ENCODE measurements around the gene C12orf76.
"Not testable (repeated sequence)": the region's sequence is repeated elsewhere in the genome, so short reads cannot be mapped to it uniquely, and the experiment has no call there.

Gene C12orf76

GRCh38 chr12:110048242-110049027 is at the start of gene C12orf76:
TSS of gene C12orf76 (minus strand) at chr12:110048522. CDS start at chr12:110048495, 27 bp downstream.
- Mint-ChIP-seq H3K4me3 (peak within 1 kb of the TSS; percentile 83), H3K27me3 (no peaks in the 10 kb centered on the region), H3K9me3 (no peaks in the 10 kb centered on the region), H3K27ac (peak within 1 kb of the TSS; percentile 90), H3K4me1 (peaks cover 40% of the 10 kb centered on the region), H3K36me3 (ENCODE audit: low read depth) (no peaks in the 10 kb centered on the region)
- peak; percentile 100 for ATAC-seq
- DNase-seq: peak; percentile 90

- no peaks in the 10 kb centered on the region for H3K36me3 Mint-ChIP-seq (ENCODE audit: low read depth)
- H3K27ac Mint-ChIP-seq: no peak overlapping the region
- no peak for ATAC-seq
- no peak overlapping the region for H3K4me3 Mint-ChIP-seq
- peaks cover 2% of the 10 kb centered on the region for H3K27me3 Mint-ChIP-seq
- DNase-seq: no peak
- no peaks in the 10 kb centered on the region for H3K4me1 Mint-ChIP-seq
- no peaks in the 10 kb centered on the region for H3K9me3 Mint-ChIP-seq
These were observed 45.4 kb upstream of the C12orf76 start for GRCh38 chr12:110093631-110094311.

GRCh38 chr12:110091136-110091711 is 42.9 kb upstream of the C12orf76 start:
- Mint-ChIP-seq H3K4me1 (no peaks in the 10 kb centered on the region), H3K9me3 (no peaks in the 10 kb centered on the region), H3K27ac (no peak overlapping the region), H3K27me3 (peaks cover 4% of the 10 kb centered on the region), H3K36me3 (ENCODE audit: low read depth) (no peaks in the 10 kb centered on the region), H3K4me3 (no peak overlapping the region)
- DNase-seq: no peak
- no peak for ATAC-seq

- H3K27ac Mint-ChIP-seq: no peak overlapping the region
- H3K4me1 Mint-ChIP-seq: no peaks in the 10 kb centered on the region
- H3K27me3 Mint-ChIP-seq: peaks cover 4% of the 10 kb centered on the region
- H3K9me3 Mint-ChIP-seq: no peaks in the 10 kb centered on the region
- no peaks in the 10 kb centered on the region for H3K36me3 Mint-ChIP-seq (ENCODE audit: low read depth)
- ATAC-seq (no peak), DNase-seq (no peak)
- H3K4me3 Mint-ChIP-seq: no peak overlapping the region
These were observed 42.2 kb upstream of the C12orf76 start for GRCh38 chr12:110090266-110091135.

- Mint-ChIP-seq H3K4me1 (no peaks in the 10 kb centered on the region), H3K27me3 (peaks cover 2% of the 10 kb centered on the region), H3K27ac (no peak overlapping the region), H3K4me3 (no peak overlapping the region), H3K36me3 (ENCODE audit: low read depth) (no peaks in the 10 kb centered on the region), H3K9me3 (no peaks in the 10 kb centered on the region)
- no peak for DNase-seq
- ATAC-seq: no peak
These were observed 40.6 kb upstream of the C12orf76 start for GRCh38 chr12:110088936-110089335.

GRCh38 chr12:110088216-110088615 is 39.9 kb upstream of the C12orf76 start:
- not testable (repeated sequence) for DNase-seq; H3K36me3 Mint-ChIP-seq (ENCODE audit: low read depth); H3K27me3 Mint-ChIP-seq; H3K4me1 Mint-ChIP-seq; H3K27ac Mint-ChIP-seq; H3K9me3 Mint-ChIP-seq; ATAC-seq; H3K4me3 Mint-ChIP-seq

GRCh38 chr12:110084314-110085015 is 36.1 kb upstream of the C12orf76 start:
- H3K27me3 Mint-ChIP-seq: peaks cover 2% of the 10 kb centered on the region
- peaks cover 5% of the 10 kb centered on the region for H3K9me3 Mint-ChIP-seq
- no peak overlapping the region for H3K4me3 Mint-ChIP-seq
- H3K4me1 Mint-ChIP-seq: peaks cover 16% of the 10 kb centered on the region
- no peak for ATAC-seq
- DNase-seq: no peak
- H3K27ac Mint-ChIP-seq: no peak overlapping the region
- peaks cover 3% of the 10 kb centered on the region for H3K36me3 Mint-ChIP-seq (ENCODE audit: low read depth)

GRCh38 chr12:110080410-110080809 is 32.1 kb upstream of the C12orf76 start:
- peaks cover 33% of the 10 kb centered on the region for H3K4me1 Mint-ChIP-seq
- ATAC-seq (no peak), DNase-seq (no peak)
- H3K36me3 Mint-ChIP-seq (ENCODE audit: low read depth): peaks cover 4% of the 10 kb centered on the region
- no peak overlapping the region for H3K4me3 Mint-ChIP-seq
- H3K27me3 Mint-ChIP-seq: no peaks in the 10 kb centered on the region
- H3K9me3 Mint-ChIP-seq: peaks cover 13% of the 10 kb centered on the region
- H3K27ac Mint-ChIP-seq: peak overlapping the region; percentile 82

GRCh38 chr12:110079477-110080400 is 31.4 kb upstream of the C12orf76 start:
- Mint-ChIP-seq H3K36me3 (ENCODE audit: low read depth) (peaks cover 4% of the 10 kb centered on the region), H3K9me3 (peaks cover 13% of the 10 kb centered on the region), H3K27ac (peak overlapping the region; percentile 95), H3K4me1 (peaks cover 33% of the 10 kb centered on the region), H3K27me3 (no peaks in the 10 kb centered on the region), H3K4me3 (peak overlapping the region; percentile 68)
- DNase-seq (peak; percentile 71), ATAC-seq (peak; percentile 87)

- Mint-ChIP-seq H3K36me3 (ENCODE audit: low read depth) (peaks cover 4% of the 10 kb centered on the region), H3K4me3 (no peak overlapping the region), H3K9me3 (peaks cover 13% of the 10 kb centered on the region), H3K4me1 (peaks cover 51% of the 10 kb centered on the region), H3K27me3 (peaks cover 3% of the 10 kb centered on the region), H3K27ac (no peak overlapping the region)
- DNase-seq (no peak), ATAC-seq (no peak)
These were observed 29.5 kb upstream of the C12orf76 start for GRCh38 chr12:110077800-110078199.

- Mint-ChIP-seq H3K4me1 (peaks cover 60% of the 10 kb centered on the region), H3K36me3 (ENCODE audit: low read depth) (peaks cover 4% of the 10 kb centered on the region), H3K27ac (no peak overlapping the region), H3K4me3 (no peak overlapping the region), H3K27me3 (peaks cover 3% of the 10 kb centered on the region), H3K9me3 (peaks cover 13% of the 10 kb centered on the region)
- DNase-seq (no peak), ATAC-seq (no peak)
These were observed 27.6 kb upstream of the C12orf76 start for GRCh38 chr12:110075880-110076279.

- peaks cover 2% of the 10 kb centered on the region for H3K36me3 Mint-ChIP-seq (ENCODE audit: low read depth)
- H3K9me3 Mint-ChIP-seq: peaks cover 5% of the 10 kb centered on the region
- no peak overlapping the region for H3K27ac Mint-ChIP-seq
- DNase-seq (no peak), ATAC-seq (no peak)
- no peak overlapping the region for H3K4me3 Mint-ChIP-seq
- peaks cover 3% of the 10 kb centered on the region for H3K27me3 Mint-ChIP-seq
- H3K4me1 Mint-ChIP-seq: peaks cover 42% of the 10 kb centered on the region
These were observed 25.8 kb upstream of the C12orf76 start for GRCh38 chr12:110074089-110074488.
